Panc1 (cell line): Measurements from ENCODE around the gene CARHSP1. TPM values are rescaled to one million over a fixed set of nuclear protein-coding genes. Genes with fewer than 3 reads are reported as not detected.

Experiments
- ATAC-seq: fragments of 200-7000 bp; cut with Tn5 transposase; 2 replicates; pipeline ENCODE4 v1.9.1; 2020; ENCODE audit warnings: mild to moderate bottlenecking, moderate library complexity
- BruUV-seq: library from RNA; stranded (reverse); fragments of 400-500 nt; replicated peaks from 2 replicates; lab custom pipeline; 2021; lab: Mats Ljungman, UMichigan
- CTCF ChIA-PET: fragments of 300-600 bp; sonication (Branson Sonifier 250); formaldehyde crosslinking; loops from one replicate; lab custom pipeline; 2022; ENCODE audit warnings: antibody characterized with exemption; lab: Charles Lee
- POLR2A ChIA-PET: fragments of 300-600 bp; sonication (Branson Sonifier 250); formaldehyde crosslinking; loops from one replicate; lab custom pipeline; 2022; ENCODE audit warnings: antibody characterized with exemption; lab: Charles Lee
- DNase-seq: peaks from one replicate; pipeline ENCODE4 v3.0.0-alpha.2; 2010; ENCODE audit warnings: low read depth, low spot score
- H3K27ac ChIP-seq: 2 replicates; pipeline ENCODE4 v1.5.1; 2011; ENCODE audit warnings: mild to moderate bottlenecking, low read length, inconsistent platforms
- H3K27me3 ChIP-seq: fragments of 200-500 bp; sonication (Bioruptor generic); 2 replicates; pipeline ENCODE4 v1.6.0; 2014; ENCODE audit warnings: low read length, inconsistent platforms; ENCODE audit not compliant: control insufficient read depth, insufficient read depth
- H3K36me3 ChIP-seq: fragments of 200-500 bp; sonication (Bioruptor generic); 2 replicates; pipeline ENCODE4 v1.5.1; 2014; ENCODE audit warnings: inconsistent platforms, mild to moderate bottlenecking, low read length, moderate library complexity; ENCODE audit not compliant: control insufficient read depth, insufficient read depth
- H3K4me1 ChIP-seq: 2 replicates; pipeline ENCODE4 v1.5.1; 2011; ENCODE audit warnings: inconsistent platforms, mild to moderate bottlenecking, low read length, moderate library complexity; ENCODE audit not compliant: control insufficient read depth, insufficient read depth
- H3K4me3 ChIP-seq, 2 experiments: 2 replicates each; pipeline ENCODE4 v1.5.1; 2011 to 2012; ENCODE audit warnings: low read depth in 2 of 2, low read length in 2 of 2, mild to moderate bottlenecking in 2 of 2, inconsistent platforms in 1 of 2, moderate library complexity in 1 of 2
- H3K9me3 ChIP-seq: fragments of 200-500 bp; sonication (Bioruptor generic); 2 replicates; pipeline ENCODE4 v1.5.1; 2014; ENCODE audit warnings: low read depth, mild to moderate bottlenecking, inconsistent platforms, low read length, moderate library complexity; ENCODE audit not compliant: control insufficient read depth, insufficient read depth
- POLR2AphosphoS5 ChIP-seq: IDR thresholded peaks from 2 replicates; pipeline ENCODE4 v1.6.1; 2012; ENCODE audit warnings: mild to moderate bottlenecking, low read depth, low read length, moderate library complexity
- SIN3A ChIP-seq: IDR thresholded peaks from 2 replicates; pipeline ENCODE4 v1.6.1; 2012; ENCODE audit warnings: low read depth, mild to moderate bottlenecking, low read length, moderate library complexity, borderline replicate concordance; ENCODE audit not compliant: insufficient read depth
- TCF7L2 ChIP-seq: IDR thresholded peaks from 2 replicates; pipeline ENCODE4 v1.6.1; 2011; ENCODE audit warnings: mild to moderate bottlenecking, low read depth, low read length, inconsistent platforms
- in situ Hi-C: cut with HindIII; loops from 2 replicates; pipeline ENCODE4 v1.10.0; 2016; ENCODE audit warnings: low sequenced_read_pairs, low pct_unique_long_range_greater_than_20kb
- intact Hi-C: fragments of 100-400 bp; cut with micrococcal nuclease; formaldehyde crosslinking; loops from one replicate; pipeline ENCODE4 v1.10.0; 2022; ENCODE audit not compliant: unreplicated experiment
- total RNA-seq: library from RNA; stranded (reverse); gene quantifications from one replicate; pipeline ENCODE4 v1.2.1, GENCODE V29; 2021; ENCODE audit not compliant: unreplicated experiment
- TF ChIP-seq, protein P1 (sequence below): fragments of 450-650 bp; IDR thresholded peaks from 2 replicates; pipeline ENCODE4 v1.5.1; 2017; ENCODE audit warnings: mild to moderate bottlenecking
- TF ChIP-seq, protein P2 (sequence below), 2 experiments: IDR thresholded peaks; 2 replicates each; pipeline ENCODE4 v1.6.1; 2011 to 2012; ENCODE audit warnings: low read depth in 2 of 2, control low read depth in 1 of 2, low read length in 1 of 2, mild to moderate bottlenecking in 1 of 2, moderate library complexity in 1 of 2; ENCODE audit not compliant: insufficient read depth in 1 of 2

Gene CARHSP1
- total RNA-seq, 1 experiment from 2014 or later: 158 TPM

DNA sequence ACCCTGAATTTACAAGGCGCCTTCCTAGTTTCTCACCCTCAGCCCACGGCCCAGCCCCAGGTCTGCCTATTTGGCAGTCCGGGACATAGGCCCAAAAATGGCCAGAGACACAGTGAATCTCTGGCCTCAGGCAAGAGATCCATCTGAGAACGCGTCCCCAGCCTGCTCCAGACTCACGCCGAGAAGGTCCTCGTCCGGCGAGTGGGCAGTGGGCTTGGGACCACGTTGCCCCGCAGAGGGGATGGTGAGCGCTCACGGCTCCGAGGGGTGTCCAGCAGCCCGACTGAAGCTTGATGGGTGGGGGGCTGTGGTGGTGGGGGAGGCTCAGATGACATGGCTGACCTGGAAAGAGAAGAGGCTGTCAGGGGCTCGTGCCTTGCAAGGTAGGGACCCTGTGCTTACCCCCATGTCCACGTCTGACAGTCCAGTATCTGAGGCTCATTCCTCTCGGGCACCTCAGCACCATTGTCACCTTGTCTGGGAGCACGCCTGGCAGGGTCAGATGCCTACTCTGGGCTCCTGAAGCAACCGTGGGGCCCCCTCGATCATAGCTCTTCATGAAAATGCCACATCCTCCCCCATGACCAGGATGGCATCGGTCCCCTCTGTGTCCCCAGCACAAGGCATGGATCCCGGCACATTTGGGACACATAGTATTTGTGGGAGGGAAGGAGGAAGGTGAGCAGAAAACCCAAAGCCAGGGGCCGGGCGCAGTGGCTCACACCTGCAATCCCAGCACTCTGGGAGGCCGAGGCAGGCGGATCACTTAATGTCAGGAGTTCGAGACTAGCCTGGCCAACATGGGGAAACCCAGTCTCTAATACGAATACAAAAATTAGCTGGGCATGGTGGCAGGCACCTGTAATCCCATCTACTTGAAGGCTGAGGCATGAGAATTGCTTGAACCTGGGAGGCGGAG is 9.6 kb downstream of the CARHSP1 start:
- in situ Hi-C loops (no loop called here), intact Hi-C loops (no loop called here)
- POLR2A ChIA-PET: no interaction called here
- TF ChIP-seq POLR2AphosphoS5: no peak
- TF ChIP-seq, protein P1, sequence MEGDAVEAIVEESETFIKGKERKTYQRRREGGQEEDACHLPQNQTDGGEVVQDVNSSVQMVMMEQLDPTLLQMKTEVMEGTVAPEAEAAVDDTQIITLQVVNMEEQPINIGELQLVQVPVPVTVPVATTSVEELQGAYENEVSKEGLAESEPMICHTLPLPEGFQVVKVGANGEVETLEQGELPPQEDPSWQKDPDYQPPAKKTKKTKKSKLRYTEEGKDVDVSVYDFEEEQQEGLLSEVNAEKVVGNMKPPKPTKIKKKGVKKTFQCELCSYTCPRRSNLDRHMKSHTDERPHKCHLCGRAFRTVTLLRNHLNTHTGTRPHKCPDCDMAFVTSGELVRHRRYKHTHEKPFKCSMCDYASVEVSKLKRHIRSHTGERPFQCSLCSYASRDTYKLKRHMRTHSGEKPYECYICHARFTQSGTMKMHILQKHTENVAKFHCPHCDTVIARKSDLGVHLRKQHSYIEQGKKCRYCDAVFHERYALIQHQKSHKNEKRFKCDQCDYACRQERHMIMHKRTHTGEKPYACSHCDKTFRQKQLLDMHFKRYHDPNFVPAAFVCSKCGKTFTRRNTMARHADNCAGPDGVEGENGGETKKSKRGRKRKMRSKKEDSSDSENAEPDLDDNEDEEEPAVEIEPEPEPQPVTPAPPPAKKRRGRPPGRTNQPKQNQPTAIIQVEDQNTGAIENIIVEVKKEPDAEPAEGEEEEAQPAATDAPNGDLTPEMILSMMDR: no peak
- TF ChIP-seq, protein P2, sequence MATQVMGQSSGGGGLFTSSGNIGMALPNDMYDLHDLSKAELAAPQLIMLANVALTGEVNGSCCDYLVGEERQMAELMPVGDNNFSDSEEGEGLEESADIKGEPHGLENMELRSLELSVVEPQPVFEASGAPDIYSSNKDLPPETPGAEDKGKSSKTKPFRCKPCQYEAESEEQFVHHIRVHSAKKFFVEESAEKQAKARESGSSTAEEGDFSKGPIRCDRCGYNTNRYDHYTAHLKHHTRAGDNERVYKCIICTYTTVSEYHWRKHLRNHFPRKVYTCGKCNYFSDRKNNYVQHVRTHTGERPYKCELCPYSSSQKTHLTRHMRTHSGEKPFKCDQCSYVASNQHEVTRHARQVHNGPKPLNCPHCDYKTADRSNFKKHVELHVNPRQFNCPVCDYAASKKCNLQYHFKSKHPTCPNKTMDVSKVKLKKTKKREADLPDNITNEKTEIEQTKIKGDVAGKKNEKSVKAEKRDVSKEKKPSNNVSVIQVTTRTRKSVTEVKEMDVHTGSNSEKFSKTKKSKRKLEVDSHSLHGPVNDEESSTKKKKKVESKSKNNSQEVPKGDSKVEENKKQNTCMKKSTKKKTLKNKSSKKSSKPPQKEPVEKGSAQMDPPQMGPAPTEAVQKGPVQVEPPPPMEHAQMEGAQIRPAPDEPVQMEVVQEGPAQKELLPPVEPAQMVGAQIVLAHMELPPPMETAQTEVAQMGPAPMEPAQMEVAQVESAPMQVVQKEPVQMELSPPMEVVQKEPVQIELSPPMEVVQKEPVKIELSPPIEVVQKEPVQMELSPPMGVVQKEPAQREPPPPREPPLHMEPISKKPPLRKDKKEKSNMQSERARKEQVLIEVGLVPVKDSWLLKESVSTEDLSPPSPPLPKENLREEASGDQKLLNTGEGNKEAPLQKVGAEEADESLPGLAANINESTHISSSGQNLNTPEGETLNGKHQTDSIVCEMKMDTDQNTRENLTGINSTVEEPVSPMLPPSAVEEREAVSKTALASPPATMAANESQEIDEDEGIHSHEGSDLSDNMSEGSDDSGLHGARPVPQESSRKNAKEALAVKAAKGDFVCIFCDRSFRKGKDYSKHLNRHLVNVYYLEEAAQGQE (IDR thresholded peaks at IDR 0.05; ENCODE audit: insufficient read depth in 1 of 2, low read depth in 2 of 2, low read length in 1 of 2): no peak
- no peak for TF ChIP-seq SIN3A
- no peak for TF ChIP-seq TCF7L2
- H3K9me3 ChIP-seq: no peaks in the 10 kb centered on the region
- ATAC-seq: no peak
- H3K4me3 ChIP-seq: no peak overlapping the region
- DNase-seq: no peak
- CTCF ChIA-PET: no interaction called here
- H3K27me3 ChIP-seq: no peaks in the 10 kb centered on the region
- no TSS peak for BruUV-seq
- H3K4me1 ChIP-seq: peaks cover 60% of the 10 kb centered on the region
- H3K27ac ChIP-seq: peak overlapping the region; percentile 86
- no peaks in the 10 kb centered on the region for H3K36me3 ChIP-seq

DNA sequence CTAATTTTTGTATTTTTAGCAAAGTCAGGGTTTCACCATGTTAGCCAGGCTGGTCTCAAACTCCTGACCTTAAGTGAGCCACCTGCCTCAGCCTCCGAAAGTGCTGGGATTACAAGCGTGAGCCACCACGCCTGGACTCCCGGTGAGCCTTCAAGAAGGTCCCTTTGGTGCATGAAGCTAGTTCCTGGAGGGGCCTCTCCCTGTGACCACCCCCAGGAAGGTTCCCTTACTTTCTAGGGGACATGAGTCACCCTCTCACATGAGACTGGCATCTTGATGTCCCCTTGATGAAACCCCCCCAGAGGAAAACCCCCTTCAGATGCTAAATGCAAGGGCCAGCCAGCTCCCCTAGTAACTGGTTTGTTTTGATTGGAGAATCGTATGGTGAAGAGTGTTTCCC is 12.8 kb downstream of the CARHSP1 start:
- in situ Hi-C loops (no loop called here), intact Hi-C loops (no loop called here)
- POLR2A ChIA-PET: interaction anchor here (0.6 kb wide), 1 partner anchor 113 kb away, joined by 5 read pairs; no protein-coding TSS in a partner anchor
- no peak for DNase-seq
- BruUV-seq: no TSS peak
- Histone ChIP-seq H3K4me3 (no peak overlapping the region), H3K9me3 (no peaks in the 10 kb centered on the region), H3K4me1 (peaks cover 31% of the 10 kb centered on the region), H3K27ac (peak overlapping the region; percentile 18; the same call in 1 of the 2 replicates), H3K36me3 (peaks cover 2% of the 10 kb centered on the region; the same call in 1 of the 2 replicates), H3K27me3 (no peaks in the 10 kb centered on the region)
- no peak for ATAC-seq
- CTCF ChIA-PET: interaction anchor here (0.6 to 1.2 kb wide), 2 partner anchors 8 to 199 kb away, joined by 5 to 8 read pairs; no protein-coding TSS in a partner anchor
- TF ChIP-seq, protein P2 (IDR thresholded peaks at IDR 0.05; ENCODE audit: insufficient read depth in 1 of 2, low read depth in 2 of 2, low read length in 1 of 2): no peak
- TF ChIP-seq SIN3A: no peak
- TF ChIP-seq POLR2AphosphoS5: no peak
- TF ChIP-seq, protein P1: no peak
- TF ChIP-seq TCF7L2: no peak
